K562 (cell line): ENCODE data around the gene NLRP7. TPM values are rescaled to one million over a fixed set of nuclear protein-coding genes. Genes with fewer than 3 reads are reported as not detected.

Source experiments
- ATAC-seq: fragments of 200-7000 bp; cut with Tn5 transposase; 3 replicates; pipeline ENCODE4 v1.9.1; 2020; ENCODE audit warnings: moderate library complexity
- Bru-seq: library from RNA; stranded (reverse); fragments of 400-500 nt; gene quantifications from one replicate; lab custom pipeline; 2021; lab: Mats Ljungman, UMichigan
- BruChase-seq, 2 experiments: library from RNA; stranded (reverse); fragments of 400-500 nt; gene quantifications; one replicate each; lab custom pipeline; 2021; lab: Mats Ljungman, UMichigan
- BruUV-seq: library from RNA; stranded (reverse); fragments of 400-500 nt; replicated peaks from 2 replicates; lab custom pipeline; 2021; lab: Mats Ljungman, UMichigan
- CTCF ChIA-PET: fragments of 300-600 bp; formaldehyde crosslinking; extraction: SDS; loops from one replicate; lab custom pipeline; 2021; ENCODE audit warnings: low intra/inter-chr PET ratio; lab: Yijun Ruan, JAX
- POLR2A ChIA-PET: fragments of 300-600, 350-650 bp; sonication (Branson Sonifier 250); formaldehyde crosslinking; extraction: SDS; loops from one replicate; lab custom pipeline; 2021; ENCODE audit warnings: antibody characterized with exemption, inconsistent platforms; lab: Yijun Ruan, JAX
- DNase-seq, 4 experiments: peaks; one replicate each; pipeline versions ENCODE4 v3.0.0 to v3.0.0-alpha.2; 2011 to 2018; ENCODE audit warnings: low spot score in 3 of 4, mixed read lengths in 3 of 4; ENCODE audit errors: extremely low read depth in 1 of 4
- FAIRE-seq: peaks from 2 replicates; lab custom pipeline; 2011; peaks lifted over from hg19 to GRCh38; lab: Jason Lieb, UNC
- H2AFZ ChIP-seq: 2 replicates; pipeline ENCODE4 v1.6.0; 2011; ENCODE audit warnings: low read depth, low read length, control low read depth, inconsistent platforms
- H3K27ac ChIP-seq: fragments of 200-600 bp; 3 replicates; pipeline ENCODE4 v1.8.0; 2011; ENCODE audit warnings: low read depth, mild to moderate bottlenecking, control low read depth, inconsistent platforms, low read length, moderate library complexity, mixed read lengths; ENCODE audit errors: extremely low read depth
- H3K27me3 ChIP-seq, 2 experiments: fragments of 300-600 bp in 1 of 2; 2 replicates in 1 of 2; 3 replicates in 1 of 2; pipeline versions ENCODE4 v1.6.0 to v1.8.0; 2011; ENCODE audit warnings: inconsistent platforms in 2 of 2, low read length in 2 of 2, mild to moderate bottlenecking in 1 of 2, mixed read lengths in 1 of 2, moderate library complexity in 1 of 2; ENCODE audit not compliant: control insufficient read depth in 2 of 2, insufficient read depth in 2 of 2
- H3K36me3 ChIP-seq: fragments of 300-600 bp; 3 replicates; pipeline ENCODE4 v1.8.0; 2011; ENCODE audit warnings: mild to moderate bottlenecking, low read length, inconsistent platforms; ENCODE audit not compliant: control insufficient read depth, insufficient read depth
- H3K4me1 ChIP-seq, 2 experiments: fragments of 200-600 bp in 1 of 2; replicated peaks in 1 of 2; 2 replicates in 1 of 2; 3 replicates in 1 of 2; pipeline versions ENCODE4 v1.5.1 to v1.8.0; 2011; ENCODE audit warnings: inconsistent platforms in 2 of 2, low read length in 2 of 2, mild to moderate bottlenecking in 1 of 2, mixed read lengths in 1 of 2, moderate library complexity in 1 of 2; ENCODE audit not compliant: control insufficient read depth in 2 of 2, insufficient read depth in 2 of 2
- H3K4me2 ChIP-seq: 2 replicates; pipeline ENCODE4 v1.6.1; 2011; ENCODE audit warnings: low read length, control low read depth, inconsistent platforms, mixed read lengths; ENCODE audit not compliant: insufficient read depth
- H3K4me3 ChIP-seq: fragments of 200-600 bp; sonication (generic), shearing (Covaris generic); 2 replicates; pipeline ENCODE4 v1.5.1; 2016; ENCODE audit warnings: control low read depth, inconsistent platforms
- H3K79me2 ChIP-seq: fragments of 200-600 bp; 3 replicates; pipeline ENCODE4 v1.8.0; 2011; ENCODE audit warnings: low read length, inconsistent platforms; ENCODE audit not compliant: control insufficient read depth, insufficient read depth
- H3K9ac ChIP-seq, 2 experiments: 2 replicates each; pipeline versions ENCODE4 v1.6.0 to v1.6.1; 2011; ENCODE audit warnings: low read depth in 2 of 2, low read length in 2 of 2, control low read depth in 1 of 2, inconsistent platforms in 1 of 2, mild to moderate bottlenecking in 1 of 2, mixed read lengths in 1 of 2; ENCODE audit not compliant: insufficient read depth in 1 of 2
- H3K9me1 ChIP-seq: one replicate; pipeline ENCODE4 v1.6.0; 2011; ENCODE audit warnings: inconsistent platforms, mild to moderate bottlenecking, low read length, moderate library complexity; ENCODE audit not compliant: control insufficient read depth, insufficient read depth
- H3K9me3 ChIP-seq: replicated peaks from 2 replicates; pipeline ENCODE4 v1.5.1; 2011; ENCODE audit warnings: low read depth, low read length, inconsistent platforms; ENCODE audit not compliant: control insufficient read depth, insufficient read depth
- H4K20me1 ChIP-seq: replicated peaks from 2 replicates; pipeline ENCODE4 v1.6.1; 2011; ENCODE audit warnings: low read length, inconsistent platforms, mixed read lengths; ENCODE audit not compliant: control insufficient read depth, insufficient read depth
- EP300 ChIP-seq: IDR thresholded peaks from 2 replicates; pipeline ENCODE4 v1.6.1; 2012; ENCODE audit warnings: low read length, improper control_type of control experiment
- ESRRA ChIP-seq: fragments of 450-650 bp; IDR thresholded peaks from 2 replicates; pipeline ENCODE4 v1.6.1; 2014; ENCODE audit warnings: low read depth, mild to moderate bottlenecking, moderate library complexity, borderline replicate concordance
- KDM2B ChIP-seq: fragments of 250-450 bp; sonication (Bioruptor Pico); IDR thresholded peaks from 2 replicates; pipeline ENCODE4 v1.8.0; 2021; ENCODE audit warnings: mild to moderate bottlenecking, moderate library complexity
- MXD1 ChIP-seq: fragments of 250-450 bp; sonication (Bioruptor Pico); IDR thresholded peaks from 2 replicates; pipeline ENCODE4 v1.8.0; 2021; ENCODE audit warnings: borderline replicate concordance, mild to moderate bottlenecking, moderate library complexity; ENCODE audit not compliant: poor library complexity, severe bottlenecking
- NFIC ChIP-seq: fragments of 450-650 bp; IDR thresholded peaks from 2 replicates; pipeline ENCODE4 v1.6.1; 2017; ENCODE audit warnings: mild to moderate bottlenecking, inconsistent platforms
- NFYB ChIP-seq: IDR thresholded peaks from 2 replicates; pipeline ENCODE4 v1.6.1; 2011; ENCODE audit warnings: mild to moderate bottlenecking, moderate library complexity; ENCODE audit not compliant: insufficient read length; ENCODE audit errors: extremely low read depth
- STAT5B ChIP-seq: fragments of 250-450 bp; sonication (Bioruptor Pico); IDR thresholded peaks from 2 replicates; pipeline ENCODE4 v1.8.0; 2021; ENCODE audit warnings: mild to moderate bottlenecking, inconsistent platforms
- TCF3 ChIP-seq: sonication (generic); formaldehyde crosslinking; IDR thresholded peaks from 2 replicates; pipeline ENCODE4 v1.4.0; 2020; ENCODE audit warnings: mild to moderate bottlenecking, missing genetic modification reagents
- ZBTB5 ChIP-seq: fragments of 450-650 bp; IDR thresholded peaks from 2 replicates; pipeline ENCODE4 v1.6.1; 2017; ENCODE audit warnings: antibody characterized with exemption
- WGBS: fragments of 100-300 bp; shearing (Covaris generic); methylation state at CpG from one replicate; pipeline ENCODE4 v1.1.6; 2016; ENCODE audit warnings: low coverage, mixed read lengths; ENCODE audit not compliant: insufficient coverage; ENCODE audit errors: missing lambda C conversion rate; 5-methylcytosine and 5-hydroxymethylcytosine counted together
- in situ Hi-C: fragments of 300-500 bp; cut with MboI; formaldehyde crosslinking; loops from 4 replicates; pipeline ENCODE4 v1.15.0; 2018; ENCODE audit warnings: inconsistent platforms, mixed read lengths
- intact Hi-C: fragments of 100-400 bp; cut with micrococcal nuclease; formaldehyde crosslinking; loops from 2 replicates; pipeline ENCODE4 v1.14.2; 2022
- long read RNA-seq, 3 experiments: library from polyadenylated mRNA in 2 of 3; library from RNA in 1 of 3; unstranded in 2 of 3; stranded (forward) in 1 of 3; transcript quantifications; one replicate each; pipeline ENCODE4 v2.0.0, GENCODE V29; 2019 to 2022
- polyA minus RNA-seq, 3 experiments: library from RNA; depleted of rRNA, polyadenylated mRNA; stranded (reverse); fragments of >200 nt; gene quantifications; 2 replicates each; pipeline ENCODE4 v1.2.3, GENCODE V29; 2011
- polyA plus RNA-seq, 8 experiments: library from polyadenylated mRNA; depleted of rRNA in 4 of 8; stranded (reverse) in 5 of 8; unstranded in 3 of 8; fragments of >200 nt; fragmentation: Nextera tagmentation in 2 of 8; fragmentation: Illumina TruSeq in 1 of 8; extraction: Ambion mirVana in 2 of 8; extraction: Trizol in 1 of 8; gene quantifications; 2 replicates each; pipeline versions ENCODE4 v1.2.1 to v1.2.3, GENCODE V29; 2011 to 2014; ENCODE audit warnings: inconsistent platforms in 1 of 8, missing spikeins in 1 of 8
- total RNA-seq, 7 experiments: library from RNA; depleted of rRNA in 6 of 7; stranded (reverse); fragments of >200 nt in 6 of 7; fragmentation: Illumina TruSeq in 2 of 7; extraction: Trizol in 2 of 7; gene quantifications; 2 replicates each; pipeline versions ENCODE4 v1.2.1 to v1.2.3, GENCODE V29; 2011 to 2021; ENCODE audit warnings: low replicate concordance in 1 of 7
- TF ChIP-seq, protein P1 (sequence below): sonication (generic); formaldehyde crosslinking; IDR thresholded peaks from 2 replicates; pipeline ENCODE4 v1.8.0; 2022; ENCODE audit warnings: mild to moderate bottlenecking, low read depth, missing genetic modification reagents
- TF ChIP-seq, protein P2 (sequence below): fragments of 450-650 bp; formaldehyde crosslinking; IDR thresholded peaks from 2 replicates; pipeline ENCODE4 v1.4.0; 2022; ENCODE audit warnings: mild to moderate bottlenecking, moderate library complexity

The NLRP7 gene
- 1.5 TPM in 1 of 2 replicates, not detected in the other for total RNA-seq (2011; cell fraction: chromatin; rRNA removed; ENCODE audit: low replicate concordance)
- total RNA-seq (2011; cell fraction: nucleolus; rRNA removed): 1.3 TPM in 1 of 2 replicates, not detected in the other
- 1.9 TPM in 1 of 2 replicates, not detected in the other for total RNA-seq (2011; cell fraction: nucleoplasm; rRNA removed)
- 0.20 TPM in 1 of 2 replicates, not detected in the other for total RNA-seq (2014; rRNA removed)
- total RNA-seq (2014; rRNA removed; fragmentation: Illumina TruSeq; extraction: Trizol): 0.22 TPM in 1 of 2 replicates, not detected in the other
- not detected in 2 replicates for total RNA-seq (2015; rRNA removed; fragmentation: Illumina TruSeq; extraction: Trizol)
- total RNA-seq (2021): 0.18 TPM in 1 of 2 replicates, not detected in the other
- 0.13 and 0.19 TPM in 2 replicates for polyA plus RNA-seq (2011; rRNA removed)
- 0.07 TPM in 1 of 2 replicates, not detected in the other for polyA plus RNA-seq (2011; cell fraction: cytosol; rRNA removed)
- 0.16 and 0.18 TPM in 2 replicates for polyA plus RNA-seq (2011; cell fraction: nucleus; rRNA removed)
- polyA plus RNA-seq (2012): 0.17 TPM in 1 of 2 replicates, not detected in the other
- 0.03 and 0.12 TPM in 2 replicates for polyA plus RNA-seq (2014; fragmentation: Illumina TruSeq; extraction: Trizol)
- polyA plus RNA-seq (2014; fragmentation: Nextera tagmentation; extraction: Ambion mirVana): under 1 TPM; 0.04 to 0.06 TPM
- not detected in 2 replicates for polyA plus RNA-seq (2014; rRNA removed)
- polyA minus RNA-seq (2011; rRNA and poly(A)+ RNA removed): 0.84 TPM in 1 of 2 replicates, not detected in the other
- not detected in 2 replicates for polyA minus RNA-seq (2011; cell fraction: cytosol; rRNA and poly(A)+ RNA removed)
- not detected in 2 replicates for polyA minus RNA-seq (2011; cell fraction: nucleus; rRNA and poly(A)+ RNA removed)
- percentile 9 among the genes with signal in this experiment for Bru-seq, nascent RNA
- percentile 3 among the genes with signal in this experiment for BruChase-seq, experiment 1, labeled RNA remaining after a 2-hour chase
- percentile 3 among the genes with signal in this experiment for BruChase-seq, experiment 2, labeled RNA remaining after a 6-hour chase
- long read RNA-seq, experiment 1: 0 reads
- long read RNA-seq, experiment 2: 0 reads
- long read RNA-seq, experiment 3: 0 reads

GRCh38 chr19:54947381-54947780 is at the start of gene NLRP7:
Gene NLRP7 (minus strand): TSS chr19:54947530.
- H3K27me3 ChIP-seq: peaks cover 0 to 4% of the 10 kb centered on the region in 2 experiments; a peak in 1 of 5 replicates
- ATAC-seq (no peak), FAIRE-seq (no peak), DNase-seq (no peak)
- no peaks in the 10 kb centered on the region for H3K79me2 ChIP-seq
- intact Hi-C loops: no loop called here
- BruUV-seq: no TSS peak
- WGBS: 37% methylated on average over 8 of the region's 8 CpGs
- H3K27ac ChIP-seq: no peak within 1 kb of the TSS
- in situ Hi-C loops: no loop called here
- ChIA-PET POLR2A (no interaction called here), CTCF (no interaction called here)
- no peak within 1 kb of the TSS for H3K9ac ChIP-seq
- no peaks in the 10 kb centered on the region for H3K9me3 ChIP-seq
- no peaks in the 10 kb centered on the region for H4K20me1 ChIP-seq
- peaks cover 5 to 13% of the 10 kb centered on the region in 2 experiments; a peak in 3 of 5 replicates for H3K4me1 ChIP-seq
- H3K4me3 ChIP-seq: no peak within 1 kb of the TSS
- no peak within 1 kb of the TSS for H3K4me2 ChIP-seq
- H3K36me3 ChIP-seq: no peaks in the 10 kb centered on the region
- no peaks in the 10 kb centered on the region for H3K9me1 ChIP-seq
- TF ChIP-seq ZBTB5: no peak
- TF ChIP-seq NFYB: no peak
- TF ChIP-seq MXD1 (CRISPR knock-in tag): no peak
- TF ChIP-seq NFIC: no peak
- TF ChIP-seq, protein P1, sequence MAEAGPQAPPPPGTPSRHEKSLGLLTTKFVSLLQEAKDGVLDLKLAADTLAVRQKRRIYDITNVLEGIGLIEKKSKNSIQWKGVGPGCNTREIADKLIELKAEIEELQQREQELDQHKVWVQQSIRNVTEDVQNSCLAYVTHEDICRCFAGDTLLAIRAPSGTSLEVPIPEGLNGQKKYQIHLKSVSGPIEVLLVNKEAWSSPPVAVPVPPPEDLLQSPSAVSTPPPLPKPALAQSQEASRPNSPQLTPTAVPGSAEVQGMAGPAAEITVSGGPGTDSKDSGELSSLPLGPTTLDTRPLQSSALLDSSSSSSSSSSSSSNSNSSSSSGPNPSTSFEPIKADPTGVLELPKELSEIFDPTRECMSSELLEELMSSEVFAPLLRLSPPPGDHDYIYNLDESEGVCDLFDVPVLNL (CRISPR knock-in tag): no peak
- TF ChIP-seq, protein P2, sequence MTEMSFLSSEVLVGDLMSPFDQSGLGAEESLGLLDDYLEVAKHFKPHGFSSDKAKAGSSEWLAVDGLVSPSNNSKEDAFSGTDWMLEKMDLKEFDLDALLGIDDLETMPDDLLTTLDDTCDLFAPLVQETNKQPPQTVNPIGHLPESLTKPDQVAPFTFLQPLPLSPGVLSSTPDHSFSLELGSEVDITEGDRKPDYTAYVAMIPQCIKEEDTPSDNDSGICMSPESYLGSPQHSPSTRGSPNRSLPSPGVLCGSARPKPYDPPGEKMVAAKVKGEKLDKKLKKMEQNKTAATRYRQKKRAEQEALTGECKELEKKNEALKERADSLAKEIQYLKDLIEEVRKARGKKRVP (CRISPR knock-in tag): no peak
- no peak for TF ChIP-seq ESRRA
- TF ChIP-seq STAT5B (CRISPR knock-in tag): no peak
- no peak for TF ChIP-seq TCF3 (CRISPR knock-in tag)
- TF ChIP-seq KDM2B (CRISPR knock-in tag): no peak
- TF ChIP-seq EP300: no peak
- no peak within 1 kb of the TSS for H2AFZ ChIP-seq
